GM23338 (cell line): ENCODE measurements around the gene GPR89B.

ENCODE experiments used
- CREB1 ChIP-seq: fragments of 250-450 bp; sonication (Bioruptor Pico); IDR thresholded peaks from 2 replicates; pipeline ENCODE4 v1.5.0; 2020; ENCODE audit warnings: low read depth, mild to moderate bottlenecking, moderate library complexity
- CTCF ChIP-seq, 2 experiments: fragments of 200-600 bp in 1 of 2; sonication (generic) in 1 of 2; conservative IDR thresholded peaks; 2 replicates each; pipeline versions ENCODE4 v1.5.1 to v1.6.1; 2016 to 2017; ENCODE audit warnings: antibody characterized with exemption in 2 of 2, low read depth in 2 of 2, mild to moderate bottlenecking in 2 of 2, moderate library complexity in 1 of 2
- ETS1 ChIP-seq: IDR thresholded peaks from 2 replicates; pipeline ENCODE4 v1.6.1; 2016; ENCODE audit warnings: antibody characterized with exemption
- EZH2 ChIP-seq: fragments of 200-600 bp; sonication (generic); IDR thresholded peaks from one replicate; pipeline ENCODE4 v1.8.0; 2017; ENCODE audit warnings: antibody characterized with exemption, mild to moderate bottlenecking, low read depth; ENCODE audit not compliant: unreplicated experiment
- POLR2AphosphoS5 ChIP-seq: IDR thresholded peaks from 2 replicates; pipeline ENCODE4 v1.6.1; 2016; ENCODE audit warnings: antibody characterized with exemption, low read depth
- REST ChIP-seq: IDR thresholded peaks from one replicate; pipeline ENCODE4 v1.6.1; 2018; ENCODE audit warnings: antibody characterized with exemption; ENCODE audit not compliant: unreplicated experiment
- STAT1 ChIP-seq: IDR thresholded peaks from one replicate; pipeline ENCODE4 v1.6.1; 2016; ENCODE audit warnings: antibody characterized with exemption; ENCODE audit not compliant: unreplicated experiment
- ZNF331 ChIP-seq: fragments of 250-450 bp; sonication (Bioruptor Pico); IDR thresholded peaks from 2 replicates; pipeline ENCODE4 v1.5.0; 2020; ENCODE audit warnings: low read depth, mild to moderate bottlenecking, moderate library complexity

GRCh38 chr1:147904726-147905125 is 23.5 kb upstream of the GPR89B start:
- no peak for TF ChIP-seq ZNF331 (CRISPR knock-in tag)
- no peak for TF ChIP-seq CTCF (conservative IDR thresholded peaks at IDR 0.05; ENCODE audit: low read depth in 2 of 2)
- no peak for TF ChIP-seq ETS1
- no peak for TF ChIP-seq EZH2
- TF ChIP-seq STAT1, result no peak
- no peak for TF ChIP-seq POLR2AphosphoS5
- no peak for TF ChIP-seq REST
- TF ChIP-seq CREB1, result no peak
